Trophoblast cell (in vitro differentiated cells and primary cell): ENCODE data around the gene CDH3.
A peak's percentile ranks its signal among the peaks of the same experiment; 100 is the strongest.

ENCODE experiments used
- DNase-seq, 2 donors: peaks; one replicate each; pipeline ENCODE4 v3.0.0-alpha.2; 2016
- H2AFZ ChIP-seq: 2 replicates; pipeline ENCODE4 v1.6.1; 2013; ENCODE audit warnings: low read length, moderate library complexity, mild to moderate bottlenecking; ENCODE audit not compliant: insufficient read depth, poor library complexity
- H2AK5ac ChIP-seq: 2 replicates; pipeline ENCODE4 v1.6.1; 2013; ENCODE audit warnings: mild to moderate bottlenecking, low read length
- H2BK120ac ChIP-seq: 2 replicates; pipeline ENCODE4 v1.6.1; 2013; ENCODE audit warnings: low read length, mild to moderate bottlenecking, moderate library complexity; ENCODE audit not compliant: insufficient read depth, poor library complexity
- H2BK12ac ChIP-seq: 2 replicates; pipeline ENCODE4 v1.6.1; 2013; ENCODE audit warnings: mild to moderate bottlenecking, low read length, moderate library complexity
- H2BK5ac ChIP-seq: 2 replicates; pipeline ENCODE4 v1.6.1; 2013; ENCODE audit warnings: low read length, low read depth, moderate library complexity, mild to moderate bottlenecking; ENCODE audit not compliant: poor library complexity
- H3K14ac ChIP-seq: 2 replicates; pipeline ENCODE4 v1.6.1; 2013; ENCODE audit warnings: mild to moderate bottlenecking, low read length
- H3K18ac ChIP-seq: 2 replicates; pipeline ENCODE4 v1.6.1; 2013; ENCODE audit warnings: mild to moderate bottlenecking, low read length
- H3K23ac ChIP-seq: 2 replicates; pipeline ENCODE4 v1.6.1; 2013; ENCODE audit warnings: low read length
- H3K27ac ChIP-seq: 2 replicates; pipeline ENCODE4 v1.5.1; 2013; ENCODE audit warnings: low read depth, mild to moderate bottlenecking, inconsistent platforms, low read length, moderate library complexity
- H3K27me3 ChIP-seq: 2 replicates; pipeline ENCODE4 v1.6.1; 2013; ENCODE audit warnings: inconsistent platforms, mild to moderate bottlenecking, low read length, moderate library complexity; ENCODE audit not compliant: insufficient read depth
- H3K36me3 ChIP-seq, 2 experiments: 1 replicate in 1 of 2; 2 replicates in 1 of 2; pipeline ENCODE4 v1.6.1; 2013; ENCODE audit warnings: low read length in 2 of 2, mild to moderate bottlenecking in 2 of 2, moderate library complexity in 1 of 2; ENCODE audit not compliant: insufficient read depth in 2 of 2, control insufficient read depth in 1 of 2
- H3K4ac ChIP-seq: 2 replicates; pipeline ENCODE4 v1.6.1; 2013; ENCODE audit warnings: low read depth, mild to moderate bottlenecking, low read length, moderate library complexity
- H3K4me1 ChIP-seq, 2 experiments: 1 replicate in 1 of 2; 2 replicates in 1 of 2; pipeline ENCODE4 v1.6.1; 2013; ENCODE audit warnings: low read length in 2 of 2, mild to moderate bottlenecking in 2 of 2, moderate library complexity in 1 of 2; ENCODE audit not compliant: insufficient read depth in 2 of 2, control insufficient read depth in 1 of 2
- H3K4me2 ChIP-seq: 2 replicates; pipeline ENCODE4 v1.6.1; 2013; ENCODE audit warnings: inconsistent platforms, mild to moderate bottlenecking, low read length, moderate library complexity
- H3K4me3 ChIP-seq: 2 replicates; pipeline ENCODE4 v1.5.1; 2013; ENCODE audit warnings: mild to moderate bottlenecking, low read depth, low read length, inconsistent platforms
- H3K79me1 ChIP-seq: one replicate; pipeline ENCODE4 v1.6.1; 2013; ENCODE audit warnings: low read length
- H3K79me2 ChIP-seq: 2 replicates; pipeline ENCODE4 v1.6.1; 2013; ENCODE audit warnings: low read length, mild to moderate bottlenecking; ENCODE audit not compliant: control insufficient read depth, insufficient read depth, poor library complexity
- H3K9ac ChIP-seq: 2 replicates; pipeline ENCODE4 v1.6.1; 2013; ENCODE audit warnings: mild to moderate bottlenecking, low read length
- H3K9me3 ChIP-seq: 2 replicates; pipeline ENCODE4 v1.6.1; 2013; ENCODE audit warnings: low read depth, mild to moderate bottlenecking, control low read depth, inconsistent platforms, low read length; ENCODE audit not compliant: insufficient read depth
- H4K12ac ChIP-seq: 2 replicates; pipeline ENCODE4 v1.6.1; 2013; ENCODE audit warnings: low read depth, mild to moderate bottlenecking, low read length, moderate library complexity
- H4K8ac ChIP-seq: 2 replicates; pipeline ENCODE4 v1.6.1; 2013; ENCODE audit warnings: low read depth, mild to moderate bottlenecking, low read length, moderate library complexity
- H4K91ac ChIP-seq: one replicate; pipeline ENCODE4 v1.6.1; 2013; ENCODE audit warnings: low read depth, mild to moderate bottlenecking, low read length, moderate library complexity
- WGBS: extraction: QIAGEN DNeasy Blood & Tissue Kit; methylation state at CpG from one replicate; pipeline ENCODE4 v1.1.7; 2013; ENCODE audit warnings: missing lambda C conversion rate; ENCODE audit not compliant: insufficient read length, insufficient coverage; ENCODE audit errors: extremely low coverage; 5-methylcytosine and 5-hydroxymethylcytosine counted together

The CDH3 gene

GRCh38 chr16:68731637-68732036 is 86.5 kb downstream of the CDH3 start:
- no peaks in the 10 kb centered on the region for H3K36me3 ChIP-seq
- H4K91ac ChIP-seq = peak overlapping the region; percentile 46
- H3K4me3 ChIP-seq = no peak overlapping the region
- peaks cover 18% of the 10 kb centered on the region for H3K79me1 ChIP-seq
- H4K8ac ChIP-seq = peak overlapping the region; percentile 61
- H3K4ac ChIP-seq = no peak overlapping the region
- no peaks in the 10 kb centered on the region for H3K9me3 ChIP-seq
- no peak for DNase-seq
- peak overlapping the region; percentile 55 for H2BK120ac ChIP-seq
- H3K4me2 ChIP-seq = no peak overlapping the region
- no peak overlapping the region for H3K23ac ChIP-seq
- peak overlapping the region; percentile 80 for H2BK5ac ChIP-seq
- no peak overlapping the region for H3K18ac ChIP-seq
- peak overlapping the region; percentile 82 for H2AK5ac ChIP-seq
- no peaks in the 10 kb centered on the region for H3K27me3 ChIP-seq
- no peak overlapping the region for H4K12ac ChIP-seq
- H3K79me2 ChIP-seq = no peaks in the 10 kb centered on the region
- H3K4me1 ChIP-seq = peaks cover 10 to 17% of the 10 kb centered on the region in 2 experiments
- WGBS = no CpG with 5 or more reads among the region's 3 CpGs
- peak overlapping the region; percentile 97 for H2BK12ac ChIP-seq
- no peak overlapping the region for H3K9ac ChIP-seq
- no peak overlapping the region for H2AFZ ChIP-seq
- H3K14ac ChIP-seq = no peak overlapping the region
- peak overlapping the region; percentile 95 for H3K27ac ChIP-seq

GRCh38 chr16:68732042-68732680 is 87.1 kb downstream of the CDH3 start:
- DNase-seq = peak; percentile 95 to 98
- H2AK5ac ChIP-seq = no peak overlapping the region
- WGBS = no CpG with 5 or more reads among the region's 8 CpGs

DNA sequence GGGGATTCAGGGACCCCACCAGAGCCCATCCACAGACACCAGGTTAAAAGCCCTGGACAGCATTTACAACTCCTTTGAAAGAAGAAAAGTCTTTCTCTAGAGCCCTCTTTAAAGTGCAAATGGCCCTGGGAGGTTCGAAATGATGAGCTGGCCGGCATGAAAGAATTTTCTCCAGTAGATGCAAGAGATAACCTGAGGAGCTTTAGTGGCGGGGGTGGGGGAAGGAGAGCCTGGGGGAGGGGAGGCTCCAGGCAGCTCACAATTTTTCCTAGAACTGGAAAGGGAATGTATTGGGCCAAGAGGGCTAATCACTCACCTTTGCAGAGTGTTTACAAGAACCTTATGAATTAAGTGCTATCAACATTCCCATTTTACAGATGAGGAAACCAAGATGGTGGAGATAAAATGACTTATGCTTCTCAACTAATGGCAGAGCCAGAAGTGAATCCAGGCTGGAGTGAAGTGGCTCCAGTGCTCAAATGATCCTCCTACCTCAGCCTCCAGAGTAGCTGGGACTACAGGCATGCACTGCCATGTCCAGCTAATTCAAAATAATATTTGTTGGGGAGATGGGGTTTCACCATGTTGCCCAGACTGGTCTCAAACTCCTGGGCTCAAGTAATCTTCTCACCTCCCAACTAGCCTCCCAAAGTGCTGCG is 87.8 kb downstream of the CDH3 start:
- peaks cover 13 to 17% of the 10 kb centered on the region in 2 experiments for H3K4me1 ChIP-seq
- H3K36me3 ChIP-seq = no peaks in the 10 kb centered on the region
- no peak overlapping the region for H3K18ac ChIP-seq
- no peak overlapping the region for H3K23ac ChIP-seq
- H2BK5ac ChIP-seq = peak overlapping the region; percentile 91
- no peak overlapping the region for H3K14ac ChIP-seq
- H4K8ac ChIP-seq = peak overlapping the region; percentile 13
- no CpG with 5 or more reads among the region's 4 CpGs for WGBS
- no peak overlapping the region for H3K4me3 ChIP-seq
- H4K12ac ChIP-seq = no peak overlapping the region
- no peak overlapping the region for H2AK5ac ChIP-seq
- peaks cover 22% of the 10 kb centered on the region for H3K79me1 ChIP-seq
- DNase-seq = peak; percentile 70 to 81
- H3K9ac ChIP-seq = no peak overlapping the region
- peak overlapping the region; percentile 72 for H2BK12ac ChIP-seq
- peak overlapping the region; percentile 84 for H4K91ac ChIP-seq
- H3K27me3 ChIP-seq = no peaks in the 10 kb centered on the region
- H3K4me2 ChIP-seq = peak overlapping the region; percentile 58
- no peak overlapping the region for H2AFZ ChIP-seq
- H3K9me3 ChIP-seq = peaks cover 1% of the 10 kb centered on the region
- peak overlapping the region; percentile 44 for H2BK120ac ChIP-seq
- peak overlapping the region; percentile 95 for H3K27ac ChIP-seq
- H3K79me2 ChIP-seq = peaks cover 7% of the 10 kb centered on the region
- no peak overlapping the region for H3K4ac ChIP-seq

More at GRCh38 chr16:68732042-68732680, 87.1 kb downstream of the CDH3 start:
- no peak overlapping the region for H4K8ac ChIP-seq
- peak overlapping the region; percentile 37 for H2BK12ac ChIP-seq
- H3K79me1 ChIP-seq = peaks cover 19% of the 10 kb centered on the region
- peak overlapping the region; percentile 91 for H2BK5ac ChIP-seq
- H3K4me3 ChIP-seq = no peak overlapping the region
- no peak overlapping the region for H3K23ac ChIP-seq
- H4K91ac ChIP-seq = peak overlapping the region; percentile 84
- H4K12ac ChIP-seq = no peak overlapping the region
- no peak overlapping the region for H2AFZ ChIP-seq
- peak overlapping the region; percentile 39 for H3K18ac ChIP-seq
- peak overlapping the region; percentile 58 for H3K4me2 ChIP-seq
- no peak overlapping the region for H3K9ac ChIP-seq
- H3K27ac ChIP-seq = peak overlapping the region; percentile 95
- no peak overlapping the region for H3K4ac ChIP-seq
- no peaks in the 10 kb centered on the region for H3K36me3 ChIP-seq
- H3K9me3 ChIP-seq = no peaks in the 10 kb centered on the region
- H2BK120ac ChIP-seq = peak overlapping the region; percentile 24
- no peaks in the 10 kb centered on the region for H3K27me3 ChIP-seq
- H3K79me2 ChIP-seq = peaks cover under 1% of the 10 kb centered on the region
- H3K4me1 ChIP-seq = peaks cover 13 to 17% of the 10 kb centered on the region in 2 experiments
- peak overlapping the region; percentile 11 for H3K14ac ChIP-seq

- Histone ChIP-seq H3K27ac (peak overlapping the region; percentile 81), H3K9ac (no peak overlapping the region), H3K14ac (peak overlapping the region; percentile 26), H3K4me2 (no peak overlapping the region), H3K79me2 (peaks cover 12% of the 10 kb centered on the region), H3K79me1 (peaks cover 28% of the 10 kb centered on the region), H3K18ac (no peak overlapping the region), H3K23ac (no peak overlapping the region), H4K91ac (peak overlapping the region; percentile 84), H3K9me3 (peaks cover 1% of the 10 kb centered on the region), H2BK120ac (peak overlapping the region; percentile 44), H2BK12ac (peak overlapping the region; percentile 91), H3K4me3 (no peak overlapping the region), H2BK5ac (peak overlapping the region; percentile 71), H3K4ac (no peak overlapping the region), H4K12ac (no peak overlapping the region), H2AFZ (no peak overlapping the region), H3K4me1 (peaks cover 13 to 20% of the 10 kb centered on the region in 2 experiments), H3K36me3 (no peaks in the 10 kb centered on the region), H3K27me3 (no peaks in the 10 kb centered on the region), H4K8ac (no peak overlapping the region), H2AK5ac (peak overlapping the region; percentile 75)
- no peak for DNase-seq
- WGBS = no CpG with 5 or more reads among the region's 9 CpGs
Measured at GRCh38 chr16:68733570-68733969, 88.5 kb downstream of the CDH3 start.
